HG03196 (cell line): ENCODE results near the gene TLE3.
"Not testable (repeated sequence)": the region's sequence is repeated elsewhere in the genome, so short reads cannot be mapped to it uniquely, and the experiment has no call there.

Source experiments
- ATAC-seq: cut with Tn5 transposase; IDR thresholded peaks from one replicate; pipeline ENCODE4 v1.9.1; 2021; ENCODE audit not compliant: unreplicated experiment

The TLE3 gene

GRCh38 chr15:70126362-70126761 is 28.6 kb upstream of the TLE3 start:
- ATAC-seq, result no peak

GRCh38 chr15:70125605-70126004 is 27.9 kb upstream of the TLE3 start:
- ATAC-seq, result no peak

GRCh38 chr15:70121624-70122302 is 24.0 kb upstream of the TLE3 start:
- ATAC-seq, result no peak

GRCh38 chr15:70120958-70121623 is 23.4 kb upstream of the TLE3 start:
- no peak for ATAC-seq

- ATAC-seq, result no peak
Observed at GRCh38 chr15:70119911-70120508, 22.3 kb upstream of the TLE3 start.

- no peak for ATAC-seq
Observed at GRCh38 chr15:70118599-70118998, 20.9 kb upstream of the TLE3 start.

GRCh38 chr15:70116317-70116716 is 18.6 kb upstream of the TLE3 start:
- no peak for ATAC-seq

- ATAC-seq, result no peak
Observed at GRCh38 chr15:70114221-70114620, 16.5 kb upstream of the TLE3 start.

- ATAC-seq, result no peak
Observed at GRCh38 chr15:70113304-70113700, 15.6 kb upstream of the TLE3 start.

GRCh38 chr15:70112572-70113303 is 15.0 kb upstream of the TLE3 start:
- not testable (repeated sequence) for ATAC-seq

GRCh38 chr15:70112074-70112395 is 14.3 kb upstream of the TLE3 start:
- ATAC-seq, result no peak

GRCh38 chr15:70111203-70112073 is 13.7 kb upstream of the TLE3 start:
- ATAC-seq, result no peak

- ATAC-seq, result no peak
Observed at GRCh38 chr15:70109978-70110377, 12.3 kb upstream of the TLE3 start.

GRCh38 chr15:70109531-70109930 is 11.8 kb upstream of the TLE3 start:
- ATAC-seq, result no peak

GRCh38 chr15:70103880-70104626 is 6.3 kb upstream of the TLE3 start:
- ATAC-seq, result no peak

GRCh38 chr15:70102827-70103226 is 5.1 kb upstream of the TLE3 start:
- no peak for ATAC-seq

- ATAC-seq, result no peak
Observed at GRCh38 chr15:70101459-70102113, 3.9 kb upstream of the TLE3 start.

- ATAC-seq, result no peak
Observed at GRCh38 chr15:70100474-70101341, 3.0 kb upstream of the TLE3 start.

GRCh38 chr15:70099967-70100473 is 2.3 kb upstream of the TLE3 start:
- no peak for ATAC-seq
